Measurements from ENCODE around the gene CBX1. TPM values are rescaled to one million over a fixed set of nuclear protein-coding genes. Genes with fewer than 3 reads are reported as not detected.

Gene CBX1
- total and polyA plus RNA-seq, 10 of the 15 experiments (the other 5 are each of a cell fraction or from before 2014, with no cell fraction given): 11.8 to 99.2 (median 43.5) TPM

- FAIRE-seq: no peak
- no peak for ATAC-seq
- POLR2A ChIA-PET: interaction anchor here (4.1 kb wide), 1 partner anchor 10 kb away, joined by 32 read pairs; no protein-coding TSS in a partner anchor
- WGBS (ENCODE audit: insufficient coverage, insufficient replicate concordance, low lambda C conversion rate, missing lambda C conversion rate): 34% methylated on average over 19 of the region's 19 CpGs
- H3K4me1 ChIP-seq (ENCODE audit: control insufficient read depth, insufficient read depth, low read length): peaks cover 20% of the 10 kb centered on the region
- no peak overlapping the region; the same call in 1 of the 2 replicates for H3K9ac ChIP-seq (ENCODE audit: control insufficient read depth, insufficient read depth, low read length)
- intact Hi-C loops (cut with micrococcal nuclease; ENCODE audit: unreplicated experiment) (no loop called here), in situ Hi-C loops (cut with MboI) (no loop called here)
- TF ChIP-seq, protein P1, sequence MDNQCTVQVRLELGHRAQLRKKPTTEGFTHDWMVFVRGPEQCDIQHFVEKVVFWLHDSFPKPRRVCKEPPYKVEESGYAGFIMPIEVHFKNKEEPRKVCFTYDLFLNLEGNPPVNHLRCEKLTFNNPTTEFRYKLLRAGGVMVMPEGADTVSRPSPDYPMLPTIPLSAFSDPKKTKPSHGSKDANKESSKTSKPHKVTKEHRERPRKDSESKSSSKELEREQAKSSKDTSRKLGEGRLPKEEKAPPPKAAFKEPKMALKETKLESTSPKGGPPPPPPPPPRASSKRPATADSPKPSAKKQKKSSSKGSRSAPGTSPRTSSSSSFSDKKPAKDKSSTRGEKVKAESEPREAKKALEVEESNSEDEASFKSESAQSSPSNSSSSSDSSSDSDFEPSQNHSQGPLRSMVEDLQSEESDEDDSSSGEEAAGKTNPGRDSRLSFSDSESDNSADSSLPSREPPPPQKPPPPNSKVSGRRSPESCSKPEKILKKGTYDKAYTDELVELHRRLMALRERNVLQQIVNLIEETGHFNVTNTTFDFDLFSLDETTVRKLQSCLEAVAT (IDR thresholded peaks at IDR 0.05): 0 out of 2 replicates have a peak, but pooled peaks have one; percentile 25
- TF ChIP-seq MEF2B (IDR thresholded peaks at IDR 0.05; ENCODE audit: partially characterized antibody, poor library complexity, severe bottlenecking): peak; percentile 16
- TF ChIP-seq, protein P2, sequence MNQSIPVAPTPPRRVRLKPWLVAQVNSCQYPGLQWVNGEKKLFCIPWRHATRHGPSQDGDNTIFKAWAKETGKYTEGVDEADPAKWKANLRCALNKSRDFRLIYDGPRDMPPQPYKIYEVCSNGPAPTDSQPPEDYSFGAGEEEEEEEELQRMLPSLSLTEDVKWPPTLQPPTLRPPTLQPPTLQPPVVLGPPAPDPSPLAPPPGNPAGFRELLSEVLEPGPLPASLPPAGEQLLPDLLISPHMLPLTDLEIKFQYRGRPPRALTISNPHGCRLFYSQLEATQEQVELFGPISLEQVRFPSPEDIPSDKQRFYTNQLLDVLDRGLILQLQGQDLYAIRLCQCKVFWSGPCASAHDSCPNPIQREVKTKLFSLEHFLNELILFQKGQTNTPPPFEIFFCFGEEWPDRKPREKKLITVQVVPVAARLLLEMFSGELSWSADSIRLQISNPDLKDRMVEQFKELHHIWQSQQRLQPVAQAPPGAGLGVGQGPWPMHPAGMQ (IDR thresholded peaks at IDR 0.05; ENCODE audit: borderline replicate concordance): no peak
- TF ChIP-seq KAT2A (conservative IDR thresholded peaks at IDR 0.05; ENCODE audit: control insufficient read depth, low read depth, low read length): no peak
- TF ChIP-seq IKZF2 (IDR thresholded peaks at IDR 0.05): peak in 1 of 2 experiments; percentile 35; a peak in 1 of 4 replicates
- TF ChIP-seq ZNF217 (IDR thresholded peaks at IDR 0.05): 0 out of 2 replicates have a peak, but pooled peaks have one; percentile 10
- TF ChIP-seq PML (IDR thresholded peaks at IDR 0.05; ENCODE audit: low read length): no peak
- H4K20me1 ChIP-seq (ENCODE audit: control insufficient read depth, insufficient read depth): no peaks in the 10 kb centered on the region
- CTCF ChIA-PET: interaction anchor here (0.7 to 33.4 kb wide), 4 partner anchors 7 to 702 kb away, joined by 3 to 525 read pairs (median 65); partner anchors contain the start of gene SNX11
- RAD21 ChIA-PET (ENCODE audit: unreplicated experiment): interaction anchor here (1.4 to 9.5 kb wide), 2 partner anchors 10 to 22 kb away, joined by 5 to 113 read pairs; no protein-coding TSS in a partner anchor
- peaks cover 35% of the 10 kb centered on the region for H3K79me2 ChIP-seq (ENCODE audit: control insufficient read depth, insufficient read depth, low read length)
- BruUV-seq (replicated peaks): no TSS peak
- SMC1A ChIA-PET (ENCODE audit: uncharacterized antibody, unreplicated experiment): interaction anchor here (1.2 to 9.5 kb wide), 2 partner anchors 10 to 22 kb away, joined by 3 to 66 read pairs; no protein-coding TSS in a partner anchor
- DNase-seq (ENCODE audit: low read depth, low spot score): no peak
- H2AFZ ChIP-seq (ENCODE audit: control insufficient read depth, low read depth, low read length): peak overlapping the region; percentile 87
- no peaks in the 10 kb centered on the region for H3K27me3 ChIP-seq (replicated peaks in 1 of 2; ENCODE audit: control insufficient read depth in 2 of 2, insufficient read depth in 2 of 2, low read length in 1 of 2)
- no peak overlapping the region; the same call in 1 of the 2 replicates for H3K27ac ChIP-seq (ENCODE audit: control insufficient read depth, insufficient read depth)
- H3K4me3 ChIP-seq: no peak overlapping the region; the same call in 1 of the 2 replicates
- H3K4me2 ChIP-seq (ENCODE audit: control insufficient read depth, insufficient read depth): peak overlapping the region; percentile 78
- H3K36me3 ChIP-seq (ENCODE audit: control insufficient read depth in 2 of 2, insufficient read depth in 2 of 2, low read length in 1 of 2): no peaks in the 10 kb centered on the region
- H3K9me3 ChIP-seq (replicated peaks; ENCODE audit: control insufficient read depth, insufficient read depth, low read length): peaks cover 3% of the 10 kb centered on the region; the same call in 2 of the 3 replicates
Measured at GRCh38 chr17:48102043-48102750, 919 bp upstream of the CBX1 start.
